PC-9 (cell line): ENCODE results near the gene SYCP2.

Experiments
- CTCF ChIP-seq: fragments of 200-600 bp; sonication (generic); conservative IDR thresholded peaks from 2 replicates; pipeline ENCODE4 v1.6.1; 2017; ENCODE audit warnings: mixed run types, antibody characterized with exemption, mild to moderate bottlenecking, moderate library complexity
- EZH2 ChIP-seq: fragments of 200-600 bp; sonication (generic); IDR thresholded peaks from 2 replicates; pipeline ENCODE4 v1.8.0; 2017; ENCODE audit warnings: antibody characterized with exemption, low read depth

- TF ChIP-seq EZH2 (no peak), CTCF (no peak)
These were observed 102.8 kb downstream of the SYCP2 start for GRCh38 chr20:59830665-59831023.
